CD1c-positive myeloid dendritic cell (primary cell): Measurements from ENCODE around the gene KPNA5.
"Not testable (repeated sequence)": the region's sequence is repeated elsewhere in the genome, so short reads cannot be mapped to it uniquely, and the experiment has no call there.

Source experiments
- DNase-seq: peaks from one replicate; pipeline ENCODE4 v3.0.0-alpha.2; 2016; ENCODE audit errors: extremely low spot score

KPNA5 gene

GRCh38 chr6:116703888-116704287 lies 22.9 kb downstream of the KPNA5 start:
- not testable (repeated sequence) for DNase-seq

- DNase-seq: no peak
Observed at GRCh38 chr6:116705917-116706316, 24.9 kb downstream of the KPNA5 start.

- DNase-seq: no peak
Observed at GRCh38 chr6:116714296-116714695, 33.3 kb downstream of the KPNA5 start.

GRCh38 chr6:116714761-116715160 lies 33.8 kb downstream of the KPNA5 start:
- DNase-seq: no peak

GRCh38 chr6:116726947-116727346 lies 45.9 kb downstream of the KPNA5 start:
- DNase-seq: no peak

GRCh38 chr6:116730513-116730912 lies 49.5 kb downstream of the KPNA5 start:
- no peak for DNase-seq

GRCh38 chr6:116737004-116737403 lies 56.0 kb downstream of the KPNA5 start:
- DNase-seq: no peak

GRCh38 chr6:116740486-116740885 lies 59.5 kb downstream of the KPNA5 start:
- DNase-seq: not testable (repeated sequence)

- no peak for DNase-seq
Observed at GRCh38 chr6:116741571-116741970, 60.6 kb downstream of the KPNA5 start.

GRCh38 chr6:116745176-116745575 lies 64.2 kb downstream of the KPNA5 start:
- DNase-seq: no peak

- DNase-seq: no peak
Observed at GRCh38 chr6:116761779-116762178, 80.8 kb downstream of the KPNA5 start.

GRCh38 chr6:116762235-116762634 lies 81.2 kb downstream of the KPNA5 start:
- no peak for DNase-seq

GRCh38 chr6:116763048-116763447 lies 82.0 kb downstream of the KPNA5 start:
- no peak for DNase-seq

- DNase-seq: no peak
Observed at GRCh38 chr6:116763906-116764628, 83.1 kb downstream of the KPNA5 start.

- DNase-seq: no peak
Observed at GRCh38 chr6:116764629-116764960, 83.6 kb downstream of the KPNA5 start.

GRCh38 chr6:116764961-116765841 lies 84.2 kb downstream of the KPNA5 start, which contains the start of gene FAM162B:
FAM162B (minus strand) TSS chr6:116765719; CDS start chr6:116765576, 143 bp downstream.
- no peak for DNase-seq

- no peak for DNase-seq
Observed at GRCh38 chr6:116766506-116767176, 85.6 kb downstream of the KPNA5 start.

GRCh38 chr6:116767715-116768114 lies 86.7 kb downstream of the KPNA5 start:
- no peak for DNase-seq

GRCh38 chr6:116772450-116772849 lies 91.4 kb downstream of the KPNA5 start:
- DNase-seq: no peak

GRCh38 chr6:116773886-116774285 lies 92.9 kb downstream of the KPNA5 start:
- DNase-seq: no peak

GRCh38 chr6:116779573-116780164 lies 98.7 kb downstream of the KPNA5 start:
- DNase-seq: peak; percentile 37

- no peak for DNase-seq
Observed at GRCh38 chr6:116783852-116784251, 102.8 kb downstream of the KPNA5 start.
